Spleen (tissue), 7 donors: ENCODE measurements around the gene RPL31.

ENCODE experiments used
- POLR2AphosphoS5 ChIP-seq, 3 donors: sonication (generic); formaldehyde crosslinking; IDR thresholded peaks; one replicate each; pipeline ENCODE4 v1.5.1; 2017; ENCODE audit warnings: antibody characterized with exemption in 3 of 3
- TF ChIP-seq, protein P1 (sequence below), 11 experiments: fragments of 200-600 bp in 7 of 11; fragments of 450-650 bp in 4 of 11; sonication (generic) in 4 of 11; IDR thresholded peaks in 8 of 11; conservative IDR thresholded peaks in 3 of 11; 1 replicate in 7 of 11; 2 replicates in 4 of 11; pipeline versions ENCODE4 v1.4.0 to v1.8.0; 2016 to 2021; ENCODE audit warnings: antibody characterized with exemption in 11 of 11, inconsistent platforms in 4 of 11, mild to moderate bottlenecking in 1 of 11
- donor health status: DM: no; HTN: no; CAD: no; lungs with moderate emphysema.
- donor health status: DM: no; HTN: no; CAD: no.
- donor health status: DM: no; HTN: no; CAD: no.

DNA sequence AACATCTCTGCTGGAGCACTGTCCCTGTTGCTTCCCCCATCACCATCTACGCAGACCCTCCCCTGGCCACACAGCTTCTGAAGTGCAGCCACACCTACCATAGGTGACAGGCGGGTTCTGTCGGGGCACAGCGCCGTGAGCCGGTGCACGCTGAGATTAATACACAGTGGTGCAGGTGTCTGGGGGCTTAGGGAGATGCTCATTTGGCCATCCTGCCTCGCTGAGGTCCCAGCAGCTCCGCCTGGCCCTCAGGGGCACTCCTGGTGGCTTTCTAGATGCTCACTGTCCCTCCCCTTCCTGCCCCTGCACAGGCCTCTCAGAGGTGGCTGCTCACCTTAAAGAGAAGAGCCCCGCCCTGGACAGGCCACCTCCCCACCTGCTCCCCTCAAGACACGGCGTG lies 18.9 kb upstream of the RPL31 start:
- TF ChIP-seq, protein P1, sequence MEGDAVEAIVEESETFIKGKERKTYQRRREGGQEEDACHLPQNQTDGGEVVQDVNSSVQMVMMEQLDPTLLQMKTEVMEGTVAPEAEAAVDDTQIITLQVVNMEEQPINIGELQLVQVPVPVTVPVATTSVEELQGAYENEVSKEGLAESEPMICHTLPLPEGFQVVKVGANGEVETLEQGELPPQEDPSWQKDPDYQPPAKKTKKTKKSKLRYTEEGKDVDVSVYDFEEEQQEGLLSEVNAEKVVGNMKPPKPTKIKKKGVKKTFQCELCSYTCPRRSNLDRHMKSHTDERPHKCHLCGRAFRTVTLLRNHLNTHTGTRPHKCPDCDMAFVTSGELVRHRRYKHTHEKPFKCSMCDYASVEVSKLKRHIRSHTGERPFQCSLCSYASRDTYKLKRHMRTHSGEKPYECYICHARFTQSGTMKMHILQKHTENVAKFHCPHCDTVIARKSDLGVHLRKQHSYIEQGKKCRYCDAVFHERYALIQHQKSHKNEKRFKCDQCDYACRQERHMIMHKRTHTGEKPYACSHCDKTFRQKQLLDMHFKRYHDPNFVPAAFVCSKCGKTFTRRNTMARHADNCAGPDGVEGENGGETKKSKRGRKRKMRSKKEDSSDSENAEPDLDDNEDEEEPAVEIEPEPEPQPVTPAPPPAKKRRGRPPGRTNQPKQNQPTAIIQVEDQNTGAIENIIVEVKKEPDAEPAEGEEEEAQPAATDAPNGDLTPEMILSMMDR (IDR thresholded peaks at IDR 0.05 in 8 of 11, conservative IDR thresholded peaks at IDR 0.05 in 3 of 11), result no peak
- TF ChIP-seq POLR2AphosphoS5 (IDR thresholded peaks at IDR 0.05), result no peak
